Smooth muscle cell (in vitro differentiated cells): Measurements from ENCODE around the gene ARL4A. TPM values are rescaled to one million over a fixed set of nuclear protein-coding genes. Genes with fewer than 3 reads are reported as not detected.

Experiments
- DNase-seq: peaks from one replicate; lab custom pipeline; 2025; ENCODE audit not compliant: unreplicated experiment; lab: John Stamatoyannopoulos, UW
- H2AFZ ChIP-seq: fragments of 200-600 bp; sonication (generic); 2 replicates; pipeline ENCODE4 v1.6.0; 2016; ENCODE audit warnings: antibody characterized with exemption, low read depth, mild to moderate bottlenecking
- H3F3A ChIP-seq: fragments of 200-600 bp; sonication (generic); 2 replicates; pipeline ENCODE4 v1.6.0; 2017; ENCODE audit warnings: antibody characterized with exemption, low read depth
- H3K27ac ChIP-seq: fragments of 200-600 bp; sonication (generic); 2 replicates; pipeline ENCODE4 v1.5.1; 2016; ENCODE audit warnings: low read depth, mild to moderate bottlenecking
- H3K27me3 ChIP-seq: fragments of 200-600 bp; sonication (generic); 2 replicates; pipeline ENCODE4 v1.6.1; 2016; ENCODE audit warnings: low read depth, mild to moderate bottlenecking
- H3K36me3 ChIP-seq: fragments of 200-600 bp; sonication (generic); 2 replicates; pipeline ENCODE4 v1.5.1; 2016; ENCODE audit warnings: low read depth
- H3K4me1 ChIP-seq: fragments of 200-600 bp; sonication (generic); 2 replicates; pipeline ENCODE4 v1.5.1; 2016; ENCODE audit warnings: low read depth
- H3K4me2 ChIP-seq: fragments of 200-600 bp; sonication (generic); 2 replicates; pipeline ENCODE4 v1.6.0; 2016; ENCODE audit warnings: mild to moderate bottlenecking
- H3K4me3 ChIP-seq: fragments of 200-600 bp; sonication (generic); 2 replicates; pipeline ENCODE4 v1.5.1; 2016; ENCODE audit warnings: mild to moderate bottlenecking
- H3K79me2 ChIP-seq: fragments of 200-600 bp; sonication (generic); 2 replicates; pipeline ENCODE4 v1.6.0; 2016; ENCODE audit warnings: low read depth, mild to moderate bottlenecking
- H3K9ac ChIP-seq: fragments of 200-600 bp; sonication (generic); 2 replicates; pipeline ENCODE4 v1.6.0; 2016; ENCODE audit warnings: low read depth
- H3K9me3 ChIP-seq: fragments of 200-600 bp; sonication (generic); replicated peaks from 2 replicates; pipeline ENCODE4 v1.5.1; 2016; ENCODE audit warnings: low read depth
- H4K20me1 ChIP-seq: fragments of 200-600 bp; sonication (generic); 2 replicates; pipeline ENCODE4 v1.6.0; 2016; ENCODE audit warnings: low read depth
- CTCF ChIP-seq: fragments of 200-600 bp; sonication (generic); IDR thresholded peaks from 2 replicates; pipeline ENCODE4 v1.5.1; 2017; ENCODE audit warnings: borderline replicate concordance, mild to moderate bottlenecking, antibody characterized with exemption; ENCODE audit not compliant: insufficient read depth, poor library complexity, severe bottlenecking
- WGBS: methylation state at CpG from one replicate; pipeline ENCODE4 v1.1.7; 2016; ENCODE audit warnings: low lambda C conversion rate; 5-methylcytosine and 5-hydroxymethylcytosine counted together
- polyA plus RNA-seq: library from polyadenylated mRNA; unstranded; fragments of >200 nt; fragmentation: Nextera tagmentation; extraction: Ambion mirVana; gene quantifications from 2 replicates; pipeline ENCODE4 v1.2.1, GENCODE V29; 2016
- total RNA-seq: library from RNA; depleted of rRNA; stranded (reverse); fragments of >200 nt; gene quantifications from 2 replicates; pipeline ENCODE4 v1.2.3, GENCODE V29; 2014

The ARL4A gene
- total and polyA plus RNA-seq, 2 experiments from 2014 or later: 86.6 to 113 TPM

GRCh38 chr7:12674053-12674452 lies 13.4 kb upstream of the ARL4A start:
- H3K27me3 ChIP-seq: no peaks in the 10 kb centered on the region
- no peak for TF ChIP-seq CTCF
- no peaks in the 10 kb centered on the region for H3K79me2 ChIP-seq
- no peak overlapping the region for H3K4me3 ChIP-seq
- no peaks in the 10 kb centered on the region for H3K4me1 ChIP-seq
- no peak for DNase-seq
- H3F3A ChIP-seq: no peaks in the 10 kb centered on the region
- no peaks in the 10 kb centered on the region for H4K20me1 ChIP-seq
- WGBS: 91% methylated on average over 2 of the region's 2 CpGs
- H3K36me3 ChIP-seq: no peaks in the 10 kb centered on the region
- H3K27ac ChIP-seq: no peak overlapping the region
- H3K9me3 ChIP-seq: no peaks in the 10 kb centered on the region
- no peak overlapping the region for H3K9ac ChIP-seq
- no peak overlapping the region for H2AFZ ChIP-seq
- H3K4me2 ChIP-seq: no peak overlapping the region

GRCh38 chr7:12674861-12675260 lies 12.6 kb upstream of the ARL4A start:
- WGBS: 55% methylated on average over 4 of the region's 4 CpGs
- Histone ChIP-seq H3F3A (no peaks in the 10 kb centered on the region), H2AFZ (no peak overlapping the region), H3K4me1 (no peaks in the 10 kb centered on the region), H3K36me3 (no peaks in the 10 kb centered on the region), H3K79me2 (no peaks in the 10 kb centered on the region), H4K20me1 (no peaks in the 10 kb centered on the region), H3K27me3 (no peaks in the 10 kb centered on the region), H3K4me2 (no peak overlapping the region), H3K27ac (no peak overlapping the region), H3K9ac (no peak overlapping the region), H3K4me3 (no peak overlapping the region), H3K9me3 (no peaks in the 10 kb centered on the region)
- DNase-seq: no peak
- TF ChIP-seq CTCF: peak; percentile 30

- Histone ChIP-seq H3K79me2 (peaks cover 14% of the 10 kb centered on the region), H3K4me1 (peaks cover 6% of the 10 kb centered on the region), H3K4me2 (peak overlapping the region; percentile 44), H3F3A (peaks cover 5% of the 10 kb centered on the region), H3K4me3 (no peak overlapping the region), H3K9me3 (no peaks in the 10 kb centered on the region), H4K20me1 (peaks cover 12% of the 10 kb centered on the region), H3K36me3 (no peaks in the 10 kb centered on the region), H2AFZ (peak overlapping the region; percentile 44), H3K9ac (no peak overlapping the region), H3K27me3 (no peaks in the 10 kb centered on the region), H3K27ac (no peak overlapping the region)
- TF ChIP-seq CTCF: peak; percentile 35
- DNase-seq: no peak
- WGBS: 49% methylated on average over 2 of the region's 2 CpGs
These were observed 3.5 kb upstream of the ARL4A start for GRCh38 chr7:12683678-12684585.
